SK-N-SH (cell line): ENCODE results near the gene FXYD7. TPM values are rescaled to one million over a fixed set of nuclear protein-coding genes. Genes with fewer than 3 reads are reported as not detected.

ENCODE experiments used
- polyA plus RNA-seq, 3 experiments: library from polyadenylated mRNA; depleted of rRNA; stranded (reverse); fragments of >200 nt; gene quantifications; 2 replicates each; pipeline ENCODE4 v1.2.3, GENCODE V29; 2012
- small RNA-seq, 7 experiments: library from RNA; depleted of rRNA; stranded (forward); fragments of <200 nt; gene quantifications; one replicate each; pipeline ENCODE3, GENCODE V24; 2012

FXYD7 gene
- polyA plus RNA-seq, 1 of the 3 experiments (the other 2 are of a cell fraction): 0.44 TPM

Small RNA genes within 50 kb of the gene (small RNA-seq; reads per million reads assigned to genes)
- 0 reads per million in 7 experiments for gene AC020907.2

Other genes starting within 250 kb of the FXYD7 start
- gene ZNF30, start 216.4 kb upstream of the FXYD7 start, polyA plus RNA-seq (2012; rRNA removed): 1.7 and 2.8 TPM in 2 replicates
- 1.5 and 2.1 TPM in 2 replicates for gene ZNF792, start 179.0 kb upstream of the FXYD7 start, polyA plus RNA-seq (2012; rRNA removed)
- 64.6 and 81.9 TPM in 2 replicates for gene GRAMD1A, start 142.9 kb upstream of the FXYD7 start, polyA plus RNA-seq (2012; rRNA removed)
- 10.3 and 10.5 TPM in 2 replicates for gene SCN1B, start 112.8 kb upstream of the FXYD7 start, polyA plus RNA-seq (2012; rRNA removed)
- 0.05 TPM in 1 of 2 replicates, not detected in the other for gene HPN, start 101.5 kb upstream of the FXYD7 start, polyA plus RNA-seq (2012; rRNA removed)
- gene FXYD3, start 27.4 kb upstream of the FXYD7 start, polyA plus RNA-seq (2012; rRNA removed): not detected in 2 replicates
- gene LGI4, start 8.2 kb upstream of the FXYD7 start, polyA plus RNA-seq (2012; rRNA removed): 0.05 and 0.15 TPM in 2 replicates
- 0.12 TPM in 1 of 2 replicates, not detected in the other for gene FXYD1, start 4.4 kb upstream of the FXYD7 start, polyA plus RNA-seq (2012; rRNA removed)
- 107 and 195 TPM in 2 replicates for gene FXYD5, start 11.5 kb downstream of the FXYD7 start, polyA plus RNA-seq (2012; rRNA removed)
- not detected in 2 replicates for gene FAM187B, start 85.5 kb downstream of the FXYD7 start, polyA plus RNA-seq (2012; rRNA removed)
- 0.50 and 0.62 TPM in 2 replicates for gene LSR, start 105.7 kb downstream of the FXYD7 start, polyA plus RNA-seq (2012; rRNA removed)
- 83.6 and 102 TPM in 2 replicates for gene USF2, start 125.7 kb downstream of the FXYD7 start, polyA plus RNA-seq (2012; rRNA removed)
- gene HAMP, start 139.3 kb downstream of the FXYD7 start, polyA plus RNA-seq (2012; rRNA removed): 0.13 TPM in 1 of 2 replicates, not detected in the other
- not detected in 2 replicates for gene MAG, start 148.9 kb downstream of the FXYD7 start, polyA plus RNA-seq (2012; rRNA removed)
- 0.16 and 0.18 TPM in 2 replicates for gene CD22, start 185.9 kb downstream of the FXYD7 start, polyA plus RNA-seq (2012; rRNA removed)
- gene FFAR1, start 204.6 kb downstream of the FXYD7 start, polyA plus RNA-seq (2012; rRNA removed): not detected in 2 replicates
- gene FFAR3, start 215.2 kb downstream of the FXYD7 start, polyA plus RNA-seq (2012; rRNA removed): not detected in 2 replicates
- not detected in 2 replicates for gene GPR42, start 227.8 kb downstream of the FXYD7 start, polyA plus RNA-seq (2012; rRNA removed)